K562 (cell line): ENCODE measurements around the gene ARID3A.
"Not testable (repeated sequence)": the region's sequence is repeated elsewhere in the genome, so short reads cannot be mapped to it uniquely, and the experiment has no call there.

Experiments used
- KLF16 ChIP-seq: IDR thresholded peaks from 2 replicates; pipeline ENCODE4 v1.6.1; 2016; ENCODE audit warnings: antibody characterized with exemption
- NFXL1 ChIP-seq: fragments of 450-650 bp; formaldehyde crosslinking; IDR thresholded peaks from 2 replicates; pipeline ENCODE4 v1.4.0; 2021; ENCODE audit warnings: mild to moderate bottlenecking
- PHF21A ChIP-seq: fragments of 450-650 bp; IDR thresholded peaks from 2 replicates; pipeline ENCODE4 v1.6.1; 2017; ENCODE audit warnings: low read depth, borderline replicate concordance
- POLR2AphosphoS5 ChIP-seq: IDR thresholded peaks from 2 replicates; pipeline ENCODE4 v1.6.1; 2011; ENCODE audit warnings: mild to moderate bottlenecking, low read depth, low read length, moderate library complexity; ENCODE audit not compliant: control insufficient read depth, insufficient read depth
- RCOR1 ChIP-seq, 2 experiments: IDR thresholded peaks; 2 replicates each; pipeline ENCODE4 v1.6.1; 2012; ENCODE audit warnings: low read depth in 2 of 2, low read length in 2 of 2, borderline replicate concordance in 1 of 2, improper control_type of control experiment in 1 of 2
- RREB1 ChIP-seq: fragments of 250-450 bp; sonication (Bioruptor Pico); IDR thresholded peaks from 2 replicates; pipeline ENCODE4 v1.4.0; 2020
- SMARCE1 ChIP-seq: fragments of 450-650 bp; IDR thresholded peaks from 2 replicates; pipeline ENCODE4 v1.7.1; 2016; ENCODE audit warnings: mild to moderate bottlenecking

- TF ChIP-seq PHF21A; NFXL1; RCOR1 (IDR thresholded peaks at IDR 0.05; ENCODE audit: borderline replicate concordance in 1 of 2, low read depth in 2 of 2, low read length in 2 of 2); RREB1 (CRISPR knock-in tag); SMARCE1; KLF16; POLR2AphosphoS5: not testable (repeated sequence)
Measured at GRCh38 chr19:1023883-1024188, 98.0 kb downstream of the ARID3A start.
